ENCODE results near the gene DHRS7B. TPM values are rescaled to one million over a fixed set of nuclear protein-coding genes. Genes with fewer than 3 reads are reported as not detected.

DHRS7B gene
- total RNA-seq, 6 experiments from 2014 or later, result 10.1 to 34.2 (median 14.8) TPM

GRCh38 chr17:21098934-21099689 is 27.7 kb upstream of the DHRS7B start:
- Histone ChIP-seq H3K4me3 (peak overlapping the region; percentile 30 to 34 (median 33)), H3K4me1 (peaks cover 0 to 10% (median 0%) of the 10 kb centered on the region in 4 donors), H3K36me3 (no peaks in the 10 kb centered on the region), H3K9me3 (no peaks in the 10 kb centered on the region), H3K27me3 (no peaks in the 10 kb centered on the region), H3K27ac (no peak overlapping the region)
- intact Hi-C loops (cut with DNase I), result no loop called here
- under 1% methylated on average over 19 of the region's 29 CpGs for WGBS (ENCODE audit: insufficient coverage, low coverage, low lambda C conversion rate, missing lambda C conversion rate)
- peak in 1 of 3 donors; percentile 57 for DNase-seq
- TF ChIP-seq POLR2A (IDR thresholded peaks at IDR 0.05), result no peak
- TF ChIP-seq CTCF (IDR thresholded peaks at IDR 0.05), result no peak
- ATAC-seq, result peak; percentile 86 to 96 (median 88)

GRCh38 chr17:21100636-21101035 is 26.1 kb upstream of the DHRS7B start:
- Histone ChIP-seq H3K4me1 (peaks cover 0 to 10% (median 0%) of the 10 kb centered on the region in 4 donors), H3K27me3 (no peaks in the 10 kb centered on the region), H3K9me3 (no peaks in the 10 kb centered on the region), H3K4me3 (no peak overlapping the region), H3K27ac (no peak overlapping the region), H3K36me3 (no peaks in the 10 kb centered on the region)
- no peak for TF ChIP-seq CTCF (IDR thresholded peaks at IDR 0.05)
- TF ChIP-seq POLR2A (IDR thresholded peaks at IDR 0.05), result no peak
- WGBS (ENCODE audit: insufficient coverage, low coverage, low lambda C conversion rate, missing lambda C conversion rate), result 65% methylated on average over 2 of the region's 2 CpGs
- ATAC-seq (no peak), DNase-seq (no peak)
- intact Hi-C loops (cut with DNase I), result no loop called here

GRCh38 chr17:21104608-21105007 is 22.2 kb upstream of the DHRS7B start:
- no peak for DNase-seq
- Histone ChIP-seq H3K9me3 (no peaks in the 10 kb centered on the region), H3K27ac (no peak overlapping the region), H3K4me3 (no peak overlapping the region), H3K36me3 (no peaks in the 10 kb centered on the region), H3K27me3 (no peaks in the 10 kb centered on the region), H3K4me1 (peaks cover 0 to 2% (median 0%) of the 10 kb centered on the region in 4 donors)
- WGBS (ENCODE audit: insufficient coverage, low coverage, low lambda C conversion rate, missing lambda C conversion rate), result 71% methylated on average over 7 of the region's 7 CpGs
- intact Hi-C loops (cut with DNase I), result no loop called here
- no peak for ATAC-seq
- no peak for TF ChIP-seq POLR2A (IDR thresholded peaks at IDR 0.05)
- TF ChIP-seq CTCF (IDR thresholded peaks at IDR 0.05), result no peak

- no peak for ATAC-seq
- H3K27me3 ChIP-seq, result no peaks in the 10 kb centered on the region
- no peaks in the 10 kb centered on the region for H3K4me1 ChIP-seq
- H3K4me3 ChIP-seq, result no peak overlapping the region
- H3K36me3 ChIP-seq, result no peaks in the 10 kb centered on the region
- TF ChIP-seq POLR2A (IDR thresholded peaks at IDR 0.05) (no peak), CTCF (IDR thresholded peaks at IDR 0.05) (no peak)
- no peak overlapping the region for H3K27ac ChIP-seq
- intact Hi-C loops (cut with DNase I), result no loop called here
- no peaks in the 10 kb centered on the region for H3K9me3 ChIP-seq
- DNase-seq, result no peak
- WGBS (ENCODE audit: insufficient coverage, low coverage, low lambda C conversion rate, missing lambda C conversion rate), result 59% methylated on average over 5 of the region's 5 CpGs
Measured at GRCh38 chr17:21105064-21105894, 21.5 kb upstream of the DHRS7B start.

Data from right lobe of liver (tissue), 6 donors.